LNCAP (cell line): Measurements from ENCODE around the gene CADM1.

Source experiments
- CTCF ChIP-seq: fragments of 450-650 bp; IDR thresholded peaks from 2 replicates; pipeline ENCODE4 v1.5.1; 2017; ENCODE audit warnings: mild to moderate bottlenecking

CADM1 gene

GRCh38 chr11:115430345-115430744 lies 73.9 kb downstream of the CADM1 start:
- no peak for TF ChIP-seq CTCF

- no peak for TF ChIP-seq CTCF
Observed at GRCh38 chr11:115428306-115428705, 75.9 kb downstream of the CADM1 start.

GRCh38 chr11:115425816-115426215 lies 78.4 kb downstream of the CADM1 start:
- TF ChIP-seq CTCF, result no peak

GRCh38 chr11:115425250-115425649 lies 79.0 kb downstream of the CADM1 start:
- TF ChIP-seq CTCF, result no peak

GRCh38 chr11:115423728-115424459 lies 80.3 kb downstream of the CADM1 start:
- TF ChIP-seq CTCF, result no peak

- TF ChIP-seq CTCF, result no peak
Observed at GRCh38 chr11:115421992-115422689, 82.1 kb downstream of the CADM1 start.

GRCh38 chr11:115421352-115421991 lies 82.7 kb downstream of the CADM1 start:
- no peak for TF ChIP-seq CTCF
